OCI-LY1 (cell line): ENCODE results near the gene TFPI2.
A peak's percentile ranks its signal among the peaks of the same experiment; 100 is the strongest.

Experiments
- H2AFZ ChIP-seq: fragments of 200-600 bp; sonication (generic), shearing (Covaris generic); 2 replicates; pipeline ENCODE4 v1.6.0; 2014; ENCODE audit warnings: antibody characterized with exemption, mild to moderate bottlenecking, low read length
- H3F3A ChIP-seq: fragments of 200-600 bp; sonication (generic), shearing (Covaris generic); 2 replicates; pipeline ENCODE4 v1.6.0; 2014; ENCODE audit warnings: mild to moderate bottlenecking, antibody characterized with exemption, low read length, moderate library complexity; ENCODE audit not compliant: insufficient read depth
- H3K27ac ChIP-seq: fragments of 200-600 bp; sonication (generic); 2 replicates; pipeline ENCODE4 v1.5.1; 2014; ENCODE audit warnings: low read length, mixed run types, mild to moderate bottlenecking, low read depth; ENCODE audit not compliant: poor library complexity, severe bottlenecking
- H3K27me3 ChIP-seq: fragments of 200-600 bp; sonication (generic); 2 replicates; pipeline ENCODE4 v1.6.0; 2014; ENCODE audit warnings: antibody characterized with exemption, mild to moderate bottlenecking, low read length, moderate library complexity; ENCODE audit not compliant: insufficient read depth
- H3K36me3 ChIP-seq: fragments of 200-600 bp; sonication (generic); 2 replicates; pipeline ENCODE4 v1.6.1; 2014; ENCODE audit warnings: mild to moderate bottlenecking, antibody characterized with exemption, low read length, moderate library complexity, mixed read lengths; ENCODE audit not compliant: insufficient read depth
- H3K4me1 ChIP-seq: fragments of 200-600 bp; sonication (generic); 2 replicates; pipeline ENCODE4 v1.5.1; 2014; ENCODE audit warnings: mild to moderate bottlenecking, low read length, moderate library complexity; ENCODE audit not compliant: insufficient read depth, severe bottlenecking
- H3K4me2 ChIP-seq: fragments of 200-600 bp; sonication (generic), shearing (Covaris generic); 2 replicates; pipeline ENCODE4 v1.6.1; 2014; ENCODE audit warnings: low read length
- H3K4me3 ChIP-seq: fragments of 200-600 bp; sonication (generic); 2 replicates; pipeline ENCODE4 v1.5.1; 2014; ENCODE audit warnings: low read length, low read depth, mild to moderate bottlenecking, mixed read lengths; ENCODE audit not compliant: poor library complexity, severe bottlenecking
- H3K79me2 ChIP-seq: fragments of 200-600 bp; shearing (Covaris generic); 2 replicates; pipeline ENCODE4 v1.6.1; 2016; ENCODE audit warnings: mixed run types, low read length, mixed read lengths; ENCODE audit not compliant: insufficient read depth
- H3K9ac ChIP-seq: fragments of 200-600 bp; sonication (generic), shearing (Covaris generic); 2 replicates; pipeline ENCODE4 v1.6.1; 2014; ENCODE audit warnings: mild to moderate bottlenecking, low read length, mixed read lengths
- H3K9me2 ChIP-seq: fragments of 200-600 bp; sonication (generic), shearing (Covaris generic); 2 replicates; pipeline ENCODE4 v1.6.1; 2014; ENCODE audit warnings: low read depth, mild to moderate bottlenecking, low read length, mixed read lengths
- H3K9me3 ChIP-seq: fragments of 200-600 bp; shearing (Covaris generic); 2 replicates; pipeline ENCODE4 v1.6.1; 2014; ENCODE audit warnings: low read length, mixed read lengths
- H4K20me1 ChIP-seq: fragments of 200-600 bp; sonication (generic), shearing (Covaris generic); 2 replicates; pipeline ENCODE4 v1.6.0; 2016; ENCODE audit warnings: mild to moderate bottlenecking, low read length; ENCODE audit not compliant: insufficient read depth
- EZH2 ChIP-seq: fragments of 200-600 bp; sonication (generic), shearing (Covaris generic); IDR thresholded peaks from 2 replicates; pipeline ENCODE4 v1.8.0; 2017; ENCODE audit warnings: borderline replicate concordance, mixed run types, mild to moderate bottlenecking, antibody characterized with exemption, low read length, moderate library complexity, mixed read lengths
- TF ChIP-seq, protein P1 (sequence below): fragments of 200-600 bp; sonication (generic), shearing (Covaris generic); IDR thresholded peaks from 2 replicates; pipeline ENCODE4 v1.5.1; 2017; ENCODE audit warnings: mild to moderate bottlenecking, antibody characterized with exemption, low read length, moderate library complexity, mixed read lengths

Gene TFPI2

DNA sequence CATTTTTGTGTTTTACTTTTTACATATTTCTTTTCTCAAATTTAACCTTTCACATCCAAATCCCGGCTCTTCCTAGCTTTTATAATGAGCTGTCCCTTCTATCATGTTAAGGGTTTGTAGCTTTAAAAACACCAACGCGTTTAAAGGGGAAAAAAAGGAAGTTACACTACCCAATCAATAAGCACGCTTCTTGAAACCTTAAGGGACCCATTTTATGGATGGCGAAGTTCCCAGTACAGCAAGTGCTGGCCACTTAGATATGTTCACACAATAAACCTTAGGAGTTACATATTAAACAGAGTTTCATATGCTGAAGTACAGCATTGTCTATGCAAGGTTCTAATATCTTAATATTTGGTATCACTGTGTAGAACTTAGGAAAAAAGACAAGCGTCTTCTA lies 32.7 kb upstream of the TFPI2 start:
- H2AFZ ChIP-seq = no peak overlapping the region
- no peaks in the 10 kb centered on the region for H3K36me3 ChIP-seq
- H3K27ac ChIP-seq = peak overlapping the region; percentile 3
- no peaks in the 10 kb centered on the region for H3K9me3 ChIP-seq
- H3K4me2 ChIP-seq = peak overlapping the region; percentile 56
- H3K4me1 ChIP-seq = peaks cover 52% of the 10 kb centered on the region
- H3K4me3 ChIP-seq = peak overlapping the region; percentile 59
- no peaks in the 10 kb centered on the region for H3K79me2 ChIP-seq
- no peaks in the 10 kb centered on the region for H3K9me2 ChIP-seq
- H3F3A ChIP-seq = no peaks in the 10 kb centered on the region
- no peak for TF ChIP-seq EZH2
- TF ChIP-seq, protein P1, sequence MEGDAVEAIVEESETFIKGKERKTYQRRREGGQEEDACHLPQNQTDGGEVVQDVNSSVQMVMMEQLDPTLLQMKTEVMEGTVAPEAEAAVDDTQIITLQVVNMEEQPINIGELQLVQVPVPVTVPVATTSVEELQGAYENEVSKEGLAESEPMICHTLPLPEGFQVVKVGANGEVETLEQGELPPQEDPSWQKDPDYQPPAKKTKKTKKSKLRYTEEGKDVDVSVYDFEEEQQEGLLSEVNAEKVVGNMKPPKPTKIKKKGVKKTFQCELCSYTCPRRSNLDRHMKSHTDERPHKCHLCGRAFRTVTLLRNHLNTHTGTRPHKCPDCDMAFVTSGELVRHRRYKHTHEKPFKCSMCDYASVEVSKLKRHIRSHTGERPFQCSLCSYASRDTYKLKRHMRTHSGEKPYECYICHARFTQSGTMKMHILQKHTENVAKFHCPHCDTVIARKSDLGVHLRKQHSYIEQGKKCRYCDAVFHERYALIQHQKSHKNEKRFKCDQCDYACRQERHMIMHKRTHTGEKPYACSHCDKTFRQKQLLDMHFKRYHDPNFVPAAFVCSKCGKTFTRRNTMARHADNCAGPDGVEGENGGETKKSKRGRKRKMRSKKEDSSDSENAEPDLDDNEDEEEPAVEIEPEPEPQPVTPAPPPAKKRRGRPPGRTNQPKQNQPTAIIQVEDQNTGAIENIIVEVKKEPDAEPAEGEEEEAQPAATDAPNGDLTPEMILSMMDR = no peak
- no peaks in the 10 kb centered on the region for H3K27me3 ChIP-seq
- no peaks in the 10 kb centered on the region for H4K20me1 ChIP-seq
- H3K9ac ChIP-seq = peak overlapping the region; percentile 56; the same call in 1 of the 2 replicates

DNA sequence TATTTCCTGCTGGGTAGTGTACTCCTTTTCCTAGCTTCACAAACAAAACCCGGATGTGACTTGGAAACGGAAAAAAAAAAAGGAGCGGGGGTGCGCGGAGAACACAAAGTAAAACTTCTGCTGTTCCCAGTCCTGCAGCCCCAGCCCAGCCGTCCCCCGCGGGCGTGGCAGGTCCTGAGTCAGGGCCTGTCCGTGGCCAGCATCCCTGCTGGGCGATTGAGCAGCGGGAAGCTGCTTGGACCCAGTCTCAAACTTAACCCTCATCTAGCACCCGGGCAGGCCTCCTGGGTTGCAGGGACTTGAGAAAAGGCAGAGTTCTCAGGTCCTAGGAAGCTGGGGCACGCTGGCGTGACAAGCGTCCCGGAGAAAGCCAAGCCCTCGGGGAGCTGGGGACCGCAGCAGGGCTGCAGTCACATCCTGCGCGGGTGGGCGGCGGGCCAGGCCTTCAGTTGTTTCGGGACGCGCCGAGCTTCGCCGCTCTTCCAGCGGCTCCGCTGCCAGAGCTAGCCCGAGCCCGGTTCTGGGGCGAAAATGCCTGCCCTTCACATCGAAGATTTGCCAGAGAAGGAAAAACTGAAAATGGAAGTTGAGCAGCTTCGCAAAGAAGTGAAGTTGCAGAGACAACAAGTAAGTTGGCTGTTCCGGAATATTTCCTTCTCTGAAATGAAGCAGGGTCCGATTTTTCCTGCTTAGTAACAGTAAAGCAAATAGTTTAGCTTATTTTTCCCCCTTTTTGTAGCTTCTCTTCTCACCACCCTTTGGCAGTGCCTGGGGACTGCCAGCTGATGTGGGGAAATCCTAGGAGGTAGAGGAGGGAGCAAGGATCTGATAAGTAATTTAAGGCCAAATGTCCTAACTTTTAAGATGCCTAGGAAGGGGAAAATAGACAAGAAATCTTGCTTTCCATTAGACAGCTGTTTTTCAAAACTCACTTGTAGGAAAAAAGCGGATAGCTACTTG lies 31.3 kb upstream of the TFPI2 start, which contains the start of gene GNG11:
GNG11 (plus strand) TSS at position 129 of the 960 bp plus-strand sequence; CDS start at position 532, 403 bp downstream.
- Histone ChIP-seq H2AFZ (peak within 1 kb of the TSS; percentile 40), H3K79me2 (no peaks in the 10 kb centered on the region), H4K20me1 (no peaks in the 10 kb centered on the region), H3K36me3 (no peaks in the 10 kb centered on the region), H3K4me2 (peak within 1 kb of the TSS; percentile 56), H3K9me3 (no peaks in the 10 kb centered on the region), H3K4me1 (peaks cover 56% of the 10 kb centered on the region), H3F3A (no peaks in the 10 kb centered on the region), H3K27me3 (no peaks in the 10 kb centered on the region), H3K27ac (peak within 1 kb of the TSS; percentile 19), H3K9ac (peak within 1 kb of the TSS; percentile 56), H3K9me2 (no peaks in the 10 kb centered on the region), H3K4me3 (peak within 1 kb of the TSS; percentile 59)
- TF ChIP-seq, protein P1 = no peak; the same call in 1 of the 2 replicates
- TF ChIP-seq EZH2 = no peak

DNA sequence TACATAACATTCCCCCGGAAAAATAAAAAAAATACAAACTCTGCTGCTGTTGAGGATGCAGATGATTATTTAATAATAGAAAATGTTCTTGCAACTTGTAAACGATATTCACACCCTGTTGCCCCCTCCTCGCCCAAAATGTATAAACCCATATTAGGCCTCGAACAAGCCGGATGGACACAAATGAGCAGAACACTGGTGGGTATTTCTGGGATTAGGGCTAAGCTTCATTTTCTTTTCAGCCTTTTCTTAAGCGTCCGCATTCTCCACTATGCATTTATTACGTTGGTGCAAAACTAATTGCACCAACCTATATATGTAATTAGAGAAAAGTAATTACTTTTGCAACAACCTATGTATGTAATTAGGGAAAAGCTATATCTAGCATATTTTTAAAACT lies 30.6 kb upstream of the TFPI2 start:
- H3K27ac ChIP-seq = no peak overlapping the region
- H3K9ac ChIP-seq = peak overlapping the region; percentile 56; the same call in 1 of the 2 replicates
- H2AFZ ChIP-seq = peak overlapping the region; percentile 40

More for the DNA sequence above, 30.6 kb upstream of the TFPI2 start:
- Histone ChIP-seq H3K4me2 (peak overlapping the region; percentile 56), H3K4me3 (peak overlapping the region; percentile 59), H3K79me2 (no peaks in the 10 kb centered on the region), H3K27me3 (no peaks in the 10 kb centered on the region), H3K4me1 (peaks cover 63% of the 10 kb centered on the region), H3K9me3 (no peaks in the 10 kb centered on the region), H3K36me3 (no peaks in the 10 kb centered on the region), H3K9me2 (no peaks in the 10 kb centered on the region), H4K20me1 (no peaks in the 10 kb centered on the region), H3F3A (no peaks in the 10 kb centered on the region)
- no peak for TF ChIP-seq EZH2
- TF ChIP-seq, protein P1 = no peak
